SK-N-SH (cell line): Measurements from ENCODE around the gene LRP5.

Source experiments
- EZH2phosphoT487 ChIP-seq: fragments of 200-600 bp; sonication (generic); IDR thresholded peaks from 2 replicates; pipeline ENCODE4 v1.6.1; 2017; ENCODE audit warnings: low read depth, mixed run types, mild to moderate bottlenecking, antibody characterized with exemption, moderate library complexity, borderline replicate concordance
- FOXJ3 ChIP-seq: sonication (generic); formaldehyde crosslinking; IDR thresholded peaks from 2 replicates; pipeline ENCODE4 v1.5.1; 2020; ENCODE audit warnings: mild to moderate bottlenecking, missing genetic modification reagents
- NRF1 ChIP-seq: IDR thresholded peaks from 2 replicates; pipeline ENCODE4 v1.6.1; 2012; ENCODE audit warnings: low read depth, mild to moderate bottlenecking, low read length
- POLR2AphosphoS5 ChIP-seq: IDR thresholded peaks from 2 replicates; pipeline ENCODE4 v1.6.1; 2012; ENCODE audit warnings: low read depth, low read length
- RAD21 ChIP-seq: IDR thresholded peaks from 2 replicates; pipeline ENCODE4 v1.6.1; 2012; ENCODE audit warnings: mild to moderate bottlenecking, low read length
- REST ChIP-seq: IDR thresholded peaks from 2 replicates; pipeline ENCODE4 v1.6.1; 2012; ENCODE audit warnings: mild to moderate bottlenecking, low read depth, low read length, moderate library complexity
- RXRA ChIP-seq: IDR thresholded peaks from 2 replicates; pipeline ENCODE4 v1.4.0; 2012; ENCODE audit warnings: low read depth, mild to moderate bottlenecking, borderline replicate concordance
- SIN3A ChIP-seq: IDR thresholded peaks from 2 replicates; pipeline ENCODE4 v1.6.1; 2012; ENCODE audit warnings: low read depth, mild to moderate bottlenecking, low read length, moderate library complexity, borderline replicate concordance
- TCF12 ChIP-seq: IDR thresholded peaks from 2 replicates; pipeline ENCODE4 v1.4.0; 2012
- TF ChIP-seq, protein P1 (sequence below): fragments of 200-600 bp; sonication (generic); IDR thresholded peaks from 2 replicates; pipeline ENCODE4 v1.6.1; 2017; ENCODE audit warnings: antibody characterized with exemption, mild to moderate bottlenecking, moderate library complexity
- TF ChIP-seq, protein P2 (sequence below): IDR thresholded peaks from 2 replicates; pipeline ENCODE4 v1.4.0; 2012; ENCODE audit warnings: low read depth
- TF ChIP-seq, protein P3 (sequence below): IDR thresholded peaks from 2 replicates; pipeline ENCODE4; 2012
- TF ChIP-seq, protein P4 (sequence below): fragments of 150-350 bp; IDR thresholded peaks from 2 replicates; pipeline ENCODE4 v1.6.1; 2017; ENCODE audit warnings: antibody characterized with exemption, low read length, low read depth, borderline replicate concordance

DNA sequence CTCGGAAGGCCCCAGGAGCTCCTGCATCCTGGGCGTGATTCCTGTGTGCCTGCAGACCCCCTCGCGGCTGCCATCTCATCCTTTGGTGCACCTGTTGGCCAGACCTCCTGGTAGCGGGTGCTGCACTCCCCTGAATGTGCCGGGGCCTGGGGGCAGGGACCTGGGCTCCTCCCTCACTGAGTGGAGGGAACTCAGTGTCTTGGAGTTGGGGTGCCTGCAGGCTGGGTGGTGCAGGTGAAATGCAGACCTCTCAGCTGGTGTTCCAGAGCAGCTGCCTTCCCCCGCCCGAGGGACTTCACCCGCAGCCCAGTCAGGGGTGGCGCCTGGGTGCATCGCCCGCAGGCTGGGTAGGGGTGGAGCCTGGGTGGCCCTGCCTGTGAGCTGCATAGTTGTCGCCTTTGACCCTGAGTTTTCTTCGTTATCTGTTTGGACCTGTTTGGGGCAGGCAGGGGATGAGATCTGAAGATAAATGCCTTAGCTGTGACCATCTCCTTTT lies 31.4 kb downstream of the LRP5 start:
- TF ChIP-seq TCF12 (no peak), REST (no peak), RAD21 (no peak), RXRA (no peak), FOXJ3 (CRISPR knock-in tag) (no peak), EZH2phosphoT487 (no peak), SIN3A (no peak), POLR2AphosphoS5 (no peak), NRF1 (no peak)
- TF ChIP-seq, protein P1, sequence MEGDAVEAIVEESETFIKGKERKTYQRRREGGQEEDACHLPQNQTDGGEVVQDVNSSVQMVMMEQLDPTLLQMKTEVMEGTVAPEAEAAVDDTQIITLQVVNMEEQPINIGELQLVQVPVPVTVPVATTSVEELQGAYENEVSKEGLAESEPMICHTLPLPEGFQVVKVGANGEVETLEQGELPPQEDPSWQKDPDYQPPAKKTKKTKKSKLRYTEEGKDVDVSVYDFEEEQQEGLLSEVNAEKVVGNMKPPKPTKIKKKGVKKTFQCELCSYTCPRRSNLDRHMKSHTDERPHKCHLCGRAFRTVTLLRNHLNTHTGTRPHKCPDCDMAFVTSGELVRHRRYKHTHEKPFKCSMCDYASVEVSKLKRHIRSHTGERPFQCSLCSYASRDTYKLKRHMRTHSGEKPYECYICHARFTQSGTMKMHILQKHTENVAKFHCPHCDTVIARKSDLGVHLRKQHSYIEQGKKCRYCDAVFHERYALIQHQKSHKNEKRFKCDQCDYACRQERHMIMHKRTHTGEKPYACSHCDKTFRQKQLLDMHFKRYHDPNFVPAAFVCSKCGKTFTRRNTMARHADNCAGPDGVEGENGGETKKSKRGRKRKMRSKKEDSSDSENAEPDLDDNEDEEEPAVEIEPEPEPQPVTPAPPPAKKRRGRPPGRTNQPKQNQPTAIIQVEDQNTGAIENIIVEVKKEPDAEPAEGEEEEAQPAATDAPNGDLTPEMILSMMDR: no peak
- TF ChIP-seq, protein P2, sequence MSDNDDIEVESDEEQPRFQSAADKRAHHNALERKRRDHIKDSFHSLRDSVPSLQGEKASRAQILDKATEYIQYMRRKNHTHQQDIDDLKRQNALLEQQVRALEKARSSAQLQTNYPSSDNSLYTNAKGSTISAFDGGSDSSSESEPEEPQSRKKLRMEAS: no peak
- TF ChIP-seq, protein P3, sequence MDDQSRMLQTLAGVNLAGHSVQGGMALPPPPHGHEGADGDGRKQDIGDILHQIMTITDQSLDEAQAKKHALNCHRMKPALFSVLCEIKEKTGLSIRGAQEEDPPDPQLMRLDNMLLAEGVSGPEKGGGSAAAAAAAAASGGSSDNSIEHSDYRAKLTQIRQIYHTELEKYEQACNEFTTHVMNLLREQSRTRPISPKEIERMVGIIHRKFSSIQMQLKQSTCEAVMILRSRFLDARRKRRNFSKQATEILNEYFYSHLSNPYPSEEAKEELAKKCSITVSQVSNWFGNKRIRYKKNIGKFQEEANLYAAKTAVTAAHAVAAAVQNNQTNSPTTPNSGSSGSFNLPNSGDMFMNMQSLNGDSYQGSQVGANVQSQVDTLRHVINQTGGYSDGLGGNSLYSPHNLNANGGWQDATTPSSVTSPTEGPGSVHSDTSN: no peak
- TF ChIP-seq, protein P4, sequence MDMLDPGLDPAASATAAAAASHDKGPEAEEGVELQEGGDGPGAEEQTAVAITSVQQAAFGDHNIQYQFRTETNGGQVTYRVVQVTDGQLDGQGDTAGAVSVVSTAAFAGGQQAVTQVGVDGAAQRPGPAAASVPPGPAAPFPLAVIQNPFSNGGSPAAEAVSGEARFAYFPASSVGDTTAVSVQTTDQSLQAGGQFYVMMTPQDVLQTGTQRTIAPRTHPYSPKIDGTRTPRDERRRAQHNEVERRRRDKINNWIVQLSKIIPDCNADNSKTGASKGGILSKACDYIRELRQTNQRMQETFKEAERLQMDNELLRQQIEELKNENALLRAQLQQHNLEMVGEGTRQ: no peak
